Measurements from ENCODE around the gene XPNPEP1.

DNA sequence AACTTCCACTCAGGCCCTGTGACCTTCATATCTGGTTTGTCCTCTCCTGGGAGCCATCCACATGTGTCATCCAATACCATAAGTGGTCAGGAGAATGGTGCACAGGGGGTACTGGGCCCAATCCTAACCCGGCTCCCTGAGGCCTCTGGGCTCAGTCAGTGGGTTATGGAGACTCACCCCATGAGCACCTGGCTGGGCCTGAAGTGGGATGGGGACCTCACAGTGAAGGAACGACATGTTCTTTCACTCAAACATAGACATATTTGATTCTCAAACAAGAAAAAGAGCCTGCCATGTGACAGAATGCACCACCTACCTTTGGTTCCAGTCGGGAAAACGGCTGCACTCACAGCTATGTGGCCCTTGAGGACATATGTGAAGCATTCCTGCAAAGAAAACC lies 51.8 kb downstream of the XPNPEP1 start:
- TF ChIP-seq, protein P1, sequence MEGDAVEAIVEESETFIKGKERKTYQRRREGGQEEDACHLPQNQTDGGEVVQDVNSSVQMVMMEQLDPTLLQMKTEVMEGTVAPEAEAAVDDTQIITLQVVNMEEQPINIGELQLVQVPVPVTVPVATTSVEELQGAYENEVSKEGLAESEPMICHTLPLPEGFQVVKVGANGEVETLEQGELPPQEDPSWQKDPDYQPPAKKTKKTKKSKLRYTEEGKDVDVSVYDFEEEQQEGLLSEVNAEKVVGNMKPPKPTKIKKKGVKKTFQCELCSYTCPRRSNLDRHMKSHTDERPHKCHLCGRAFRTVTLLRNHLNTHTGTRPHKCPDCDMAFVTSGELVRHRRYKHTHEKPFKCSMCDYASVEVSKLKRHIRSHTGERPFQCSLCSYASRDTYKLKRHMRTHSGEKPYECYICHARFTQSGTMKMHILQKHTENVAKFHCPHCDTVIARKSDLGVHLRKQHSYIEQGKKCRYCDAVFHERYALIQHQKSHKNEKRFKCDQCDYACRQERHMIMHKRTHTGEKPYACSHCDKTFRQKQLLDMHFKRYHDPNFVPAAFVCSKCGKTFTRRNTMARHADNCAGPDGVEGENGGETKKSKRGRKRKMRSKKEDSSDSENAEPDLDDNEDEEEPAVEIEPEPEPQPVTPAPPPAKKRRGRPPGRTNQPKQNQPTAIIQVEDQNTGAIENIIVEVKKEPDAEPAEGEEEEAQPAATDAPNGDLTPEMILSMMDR (IDR thresholded peaks at IDR 0.05) = no peak
- TF ChIP-seq POLR2A (IDR thresholded peaks at IDR 0.05) (no peak), POLR2AphosphoS5 (IDR thresholded peaks at IDR 0.05) (no peak)

Measured in transverse colon (tissue), 4 donors.